ENCODE measurements around the gene UNCX. TPM values are rescaled to one million over a fixed set of nuclear protein-coding genes. Genes with fewer than 3 reads are reported as not detected.

Gene UNCX
- total RNA-seq, 4 donors from 2014 or later = not detected

GRCh38 chr7:1223196-1223981 lies 9.3 kb upstream of the UNCX start:
- H3K27ac ChIP-seq (replicated peaks in 1 of 4) = no peak overlapping the region
- 66% methylated on average over 7 of the region's 23 CpGs for WGBS
- H3K4me3 ChIP-seq = no peak overlapping the region
- no peaks in the 10 kb centered on the region for H3K36me3 ChIP-seq
- no peak for DNase-seq (ENCODE audit: extremely low spot score)
- no peaks in the 10 kb centered on the region for H3K9me3 ChIP-seq
- TF ChIP-seq CTCF (IDR thresholded peaks at IDR 0.05) (no peak), POLR2AphosphoS5 (IDR thresholded peaks at IDR 0.05) (no peak), POLR2A (IDR thresholded peaks at IDR 0.05; ENCODE audit: low read depth) (no peak), EP300 (IDR thresholded peaks at IDR 0.05) (no peak)
- H3K27me3 ChIP-seq = peaks cover 5 to 98% (median 58%) of the 10 kb centered on the region in 4 donors
- intact Hi-C loops (cut with DNase I) = loop anchor here (10.0 kb wide), 1 partner anchor 191 kb away; no protein-coding TSS in a partner anchor
- peaks cover 6 to 22% (median 18%) of the 10 kb centered on the region in 4 donors for H3K4me1 ChIP-seq

- Histone ChIP-seq H3K4me3 (peak overlapping the region in 3 of 4 donors; percentile 3 to 16 (median 4)), H3K27me3 (peaks cover 5 to 98% (median 66%) of the 10 kb centered on the region in 4 donors), H3K9me3 (no peaks in the 10 kb centered on the region), H3K4me1 (peaks cover 6 to 22% (median 18%) of the 10 kb centered on the region in 4 donors), H3K27ac (replicated peaks in 1 of 4) (no peak overlapping the region), H3K36me3 (no peaks in the 10 kb centered on the region)
- intact Hi-C loops (cut with DNase I) = loop anchor here (10.0 kb wide), 1 partner anchor 191 kb away; no protein-coding TSS in a partner anchor
- TF ChIP-seq POLR2AphosphoS5 (IDR thresholded peaks at IDR 0.05) = no peak
- no peak for TF ChIP-seq EP300 (IDR thresholded peaks at IDR 0.05)
- no peak for TF ChIP-seq POLR2A (IDR thresholded peaks at IDR 0.05; ENCODE audit: low read depth)
- no peak for TF ChIP-seq CTCF (IDR thresholded peaks at IDR 0.05)
- no peak for DNase-seq (ENCODE audit: extremely low spot score)
- WGBS = 5% methylated on average over 22 of the region's 66 CpGs
These were observed 8.5 kb upstream of the UNCX start for GRCh38 chr7:1224086-1224716.

GRCh38 chr7:1225030-1225429 lies 7.6 kb upstream of the UNCX start:
- no peak overlapping the region for H3K27ac ChIP-seq (replicated peaks in 1 of 4)
- H3K4me1 ChIP-seq = peaks cover 9 to 30% (median 25%) of the 10 kb centered on the region in 4 donors
- H3K36me3 ChIP-seq = no peaks in the 10 kb centered on the region
- 2% methylated on average over 11 of the region's 11 CpGs for WGBS
- TF ChIP-seq POLR2AphosphoS5 (IDR thresholded peaks at IDR 0.05) (no peak), CTCF (IDR thresholded peaks at IDR 0.05) (no peak), EP300 (IDR thresholded peaks at IDR 0.05) (no peak), POLR2A (IDR thresholded peaks at IDR 0.05; ENCODE audit: low read depth) (no peak)
- no peaks in the 10 kb centered on the region for H3K9me3 ChIP-seq
- intact Hi-C loops (cut with DNase I) = loop anchor here (1.0 to 10.0 kb wide), 2 partner anchors 190 to 249 kb away; no protein-coding TSS in a partner anchor
- DNase-seq (ENCODE audit: extremely low spot score) = no peak
- H3K27me3 ChIP-seq = peaks cover 11 to 100% (median 74%) of the 10 kb centered on the region in 4 donors
- H3K4me3 ChIP-seq = no peak overlapping the region

- no peak for DNase-seq (ENCODE audit: extremely low spot score)
- peaks cover 11 to 100% (median 79%) of the 10 kb centered on the region in 4 donors for H3K27me3 ChIP-seq
These were observed 7.1 kb upstream of the UNCX start for GRCh38 chr7:1225441-1226185.

More at GRCh38 chr7:1225441-1226185, 7.1 kb upstream of the UNCX start:
- TF ChIP-seq POLR2AphosphoS5 (IDR thresholded peaks at IDR 0.05) (no peak), CTCF (IDR thresholded peaks at IDR 0.05) (peak; percentile 64 to 84 (median 76)), POLR2A (IDR thresholded peaks at IDR 0.05; ENCODE audit: low read depth) (no peak), EP300 (IDR thresholded peaks at IDR 0.05) (no peak)
- 20% methylated on average over 34 of the region's 52 CpGs for WGBS
- peaks cover 9 to 35% (median 31%) of the 10 kb centered on the region in 4 donors for H3K4me1 ChIP-seq
- intact Hi-C loops (cut with DNase I) = loop anchor here (1.0 to 10.0 kb wide), 2 partner anchors 189 to 249 kb away; no protein-coding TSS in a partner anchor
- H3K27ac ChIP-seq (replicated peaks in 1 of 4) = no peak overlapping the region
- no peaks in the 10 kb centered on the region for H3K36me3 ChIP-seq
- H3K4me3 ChIP-seq = no peak overlapping the region
- no peaks in the 10 kb centered on the region for H3K9me3 ChIP-seq
